BE2C (cell line): ENCODE data around the gene NUP93.
A peak's percentile ranks its signal among the peaks of the same experiment; 100 is the strongest.

Experiments
- DNase-seq: peaks from one replicate; pipeline ENCODE4 v3.0.0-alpha.2; 2020
- H3K27me3 ChIP-seq: fragments of 250-450 bp; sonication (Bioruptor Pico); 2 replicates; pipeline ENCODE4 v1.5.1; 2020; ENCODE audit warnings: mild to moderate bottlenecking
- H3K36me3 ChIP-seq: fragments of 250-450 bp; sonication (Bioruptor Pico); 2 replicates; pipeline ENCODE4 v1.5.1; 2020; ENCODE audit warnings: mild to moderate bottlenecking
- H3K4me1 ChIP-seq: fragments of 250-450 bp; sonication (Bioruptor Pico); 2 replicates; pipeline ENCODE4 v1.5.1; 2020
- H3K4me3 ChIP-seq: 2 replicates; pipeline ENCODE4 v1.5.1; 2011; ENCODE audit warnings: low read depth, low read length
- H3K9me3 ChIP-seq: fragments of 250-450 bp; sonication (Bioruptor Pico); 2 replicates; pipeline ENCODE4 v1.5.1; 2020
- CTCF ChIP-seq: IDR thresholded peaks from 2 replicates; pipeline ENCODE4 v1.5.1; 2012; ENCODE audit warnings: mild to moderate bottlenecking, low read depth, low read length

NUP93 gene

GRCh38 chr16:56774016-56774680 is 44.2 kb downstream of the NUP93 start:
- no peak for TF ChIP-seq CTCF
- no peak for DNase-seq
- Histone ChIP-seq H3K4me3 (no peak overlapping the region), H3K36me3 (no peaks in the 10 kb centered on the region), H3K9me3 (no peaks in the 10 kb centered on the region), H3K27me3 (no peaks in the 10 kb centered on the region), H3K4me1 (no peaks in the 10 kb centered on the region; the same call in 1 of the 2 replicates)

- H3K36me3 ChIP-seq, result no peaks in the 10 kb centered on the region
- no peaks in the 10 kb centered on the region; the same call in 1 of the 2 replicates for H3K4me1 ChIP-seq
- no peaks in the 10 kb centered on the region for H3K27me3 ChIP-seq
- no peak overlapping the region for H3K4me3 ChIP-seq
- no peaks in the 10 kb centered on the region for H3K9me3 ChIP-seq
- DNase-seq, result no peak
- TF ChIP-seq CTCF, result no peak
Measured at GRCh38 chr16:56775162-56775561, 45.2 kb downstream of the NUP93 start.

- H3K4me1 ChIP-seq, result peaks cover 5% of the 10 kb centered on the region
- no peaks in the 10 kb centered on the region for H3K36me3 ChIP-seq
- no peak overlapping the region for H3K4me3 ChIP-seq
- no peaks in the 10 kb centered on the region for H3K9me3 ChIP-seq
- peak; percentile 62 for DNase-seq
- no peak for TF ChIP-seq CTCF
- no peaks in the 10 kb centered on the region for H3K27me3 ChIP-seq
Measured at GRCh38 chr16:56776562-56776961, 46.6 kb downstream of the NUP93 start.

GRCh38 chr16:56777001-56777400 is 47.1 kb downstream of the NUP93 start:
- peaks cover 6% of the 10 kb centered on the region for H3K4me1 ChIP-seq
- no peak for TF ChIP-seq CTCF
- H3K36me3 ChIP-seq, result no peaks in the 10 kb centered on the region

GRCh38 chr16:56777482-56777881 is 47.6 kb downstream of the NUP93 start:
- no peak overlapping the region for H3K4me3 ChIP-seq
- peaks cover 6% of the 10 kb centered on the region for H3K4me1 ChIP-seq
- no peak for TF ChIP-seq CTCF
- no peaks in the 10 kb centered on the region for H3K27me3 ChIP-seq
- no peaks in the 10 kb centered on the region for H3K36me3 ChIP-seq
- DNase-seq, result no peak
- no peaks in the 10 kb centered on the region for H3K9me3 ChIP-seq

More at GRCh38 chr16:56777001-56777400, 47.1 kb downstream of the NUP93 start:
- no peak overlapping the region for H3K4me3 ChIP-seq
- DNase-seq, result no peak
- no peaks in the 10 kb centered on the region for H3K9me3 ChIP-seq
- no peaks in the 10 kb centered on the region for H3K27me3 ChIP-seq

- DNase-seq, result no peak
- H3K9me3 ChIP-seq, result no peaks in the 10 kb centered on the region
- H3K27me3 ChIP-seq, result no peaks in the 10 kb centered on the region
- no peak overlapping the region for H3K4me3 ChIP-seq
- no peaks in the 10 kb centered on the region for H3K36me3 ChIP-seq
- H3K4me1 ChIP-seq, result peaks cover 6% of the 10 kb centered on the region
- no peak for TF ChIP-seq CTCF
Measured at GRCh38 chr16:56779906-56780305, 50.0 kb downstream of the NUP93 start.
